Measurements from ENCODE around the gene SHBG. TPM values are rescaled to one million over a fixed set of nuclear protein-coding genes. Genes with fewer than 3 reads are reported as not detected.

SHBG gene
- total RNA-seq, 4 donors from 2014 or later, result 0.83 TPM; not detected in 3

DNA sequence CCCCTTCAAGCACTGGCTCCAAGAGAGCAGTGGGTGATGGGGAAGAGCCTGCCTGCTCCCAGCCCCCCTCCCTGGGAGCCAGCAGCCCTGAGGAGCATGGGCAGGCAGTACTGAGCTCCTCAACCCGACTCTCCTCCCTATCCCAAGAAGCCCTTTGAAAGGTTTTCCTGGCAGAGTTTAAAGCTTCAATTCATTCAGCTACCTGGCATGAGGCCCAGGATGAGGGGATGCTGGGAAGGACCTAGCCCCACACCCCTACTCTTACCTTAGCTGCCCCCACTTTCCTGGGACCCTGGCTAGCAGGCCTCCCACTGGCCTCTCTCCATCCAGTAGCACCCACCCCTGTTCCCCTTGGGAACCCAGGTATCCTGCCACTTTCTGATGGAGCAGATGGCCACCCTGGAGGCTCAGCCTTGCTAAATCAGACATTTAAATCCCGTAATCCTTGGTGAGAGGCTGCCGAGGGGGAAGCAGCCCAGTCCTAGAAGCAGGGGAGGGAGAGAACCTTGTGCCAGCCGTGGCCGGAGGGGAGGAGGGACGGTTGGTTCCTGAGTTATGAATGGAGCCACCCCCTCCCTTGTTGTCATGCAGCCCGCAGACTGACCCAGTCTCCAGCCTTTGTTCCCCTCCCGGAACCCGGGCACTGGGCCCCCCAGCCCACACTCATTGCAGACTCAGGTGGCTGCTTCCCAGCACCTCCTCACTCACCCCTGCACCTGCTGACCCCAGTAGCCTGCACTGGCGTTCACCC, 37.9 kb downstream of the SHBG start:
- intact Hi-C loops (cut with DNase I), result no loop called here
- TF ChIP-seq, protein P1, sequence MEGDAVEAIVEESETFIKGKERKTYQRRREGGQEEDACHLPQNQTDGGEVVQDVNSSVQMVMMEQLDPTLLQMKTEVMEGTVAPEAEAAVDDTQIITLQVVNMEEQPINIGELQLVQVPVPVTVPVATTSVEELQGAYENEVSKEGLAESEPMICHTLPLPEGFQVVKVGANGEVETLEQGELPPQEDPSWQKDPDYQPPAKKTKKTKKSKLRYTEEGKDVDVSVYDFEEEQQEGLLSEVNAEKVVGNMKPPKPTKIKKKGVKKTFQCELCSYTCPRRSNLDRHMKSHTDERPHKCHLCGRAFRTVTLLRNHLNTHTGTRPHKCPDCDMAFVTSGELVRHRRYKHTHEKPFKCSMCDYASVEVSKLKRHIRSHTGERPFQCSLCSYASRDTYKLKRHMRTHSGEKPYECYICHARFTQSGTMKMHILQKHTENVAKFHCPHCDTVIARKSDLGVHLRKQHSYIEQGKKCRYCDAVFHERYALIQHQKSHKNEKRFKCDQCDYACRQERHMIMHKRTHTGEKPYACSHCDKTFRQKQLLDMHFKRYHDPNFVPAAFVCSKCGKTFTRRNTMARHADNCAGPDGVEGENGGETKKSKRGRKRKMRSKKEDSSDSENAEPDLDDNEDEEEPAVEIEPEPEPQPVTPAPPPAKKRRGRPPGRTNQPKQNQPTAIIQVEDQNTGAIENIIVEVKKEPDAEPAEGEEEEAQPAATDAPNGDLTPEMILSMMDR (IDR thresholded peaks at IDR 0.05), result no peak
- TF ChIP-seq POLR2A (IDR thresholded peaks at IDR 0.05), result no peak
- no peaks in the 10 kb centered on the region for H3K27me3 ChIP-seq
- peaks cover 3 to 7% of the 10 kb centered on the region in 2 donors for H3K4me1 ChIP-seq
- no peaks in the 10 kb centered on the region for H3K9me3 ChIP-seq
- no peak overlapping the region for H3K4me3 ChIP-seq (replicated peaks in 1 of 3)
- 49 to 64% methylated on average over 6 to 10 of the region's 10 CpGs for WGBS, 2 donors
- H3K36me3 ChIP-seq, result peaks cover 17 to 35% of the 10 kb centered on the region in 2 donors
- peak; percentile 54 to 63 for DNase-seq
- H3K27ac ChIP-seq, result no peak overlapping the region

DNA sequence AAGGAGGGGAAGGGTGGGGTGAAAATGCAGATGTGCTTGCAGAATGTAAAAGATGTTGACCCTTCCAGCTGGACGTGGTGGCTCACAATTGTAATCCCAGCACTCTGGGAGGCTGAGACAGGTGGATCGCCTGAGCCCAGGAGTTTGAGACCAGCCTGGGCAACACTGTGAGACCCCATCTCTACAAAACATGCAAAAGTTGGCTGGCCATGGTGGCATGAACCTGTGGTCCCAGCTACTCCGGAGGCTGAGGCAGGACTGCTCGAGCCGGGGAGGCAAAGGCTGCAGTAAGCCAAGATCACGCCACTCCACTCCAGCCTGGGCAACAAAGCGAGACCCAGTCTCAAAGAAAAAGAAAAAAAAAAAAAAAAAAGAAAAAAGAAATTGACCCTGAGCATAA, 38.5 kb downstream of the SHBG start:
- intact Hi-C loops (cut with DNase I), result no loop called here
- H3K4me3 ChIP-seq (replicated peaks in 1 of 3), result no peak overlapping the region
- TF ChIP-seq, protein P1 (IDR thresholded peaks at IDR 0.05), result no peak
- no peak for TF ChIP-seq POLR2A (IDR thresholded peaks at IDR 0.05)
- H3K36me3 ChIP-seq, result peaks cover 24 to 40% of the 10 kb centered on the region in 2 donors
- H3K9me3 ChIP-seq, result no peaks in the 10 kb centered on the region
- no peak for DNase-seq
- H3K27ac ChIP-seq, result no peak overlapping the region
- peaks cover 3 to 7% of the 10 kb centered on the region in 2 donors for H3K4me1 ChIP-seq
- H3K27me3 ChIP-seq, result no peaks in the 10 kb centered on the region
- 92 to 94% methylated on average over 7 of the region's 7 CpGs for WGBS, 2 donors

DNA sequence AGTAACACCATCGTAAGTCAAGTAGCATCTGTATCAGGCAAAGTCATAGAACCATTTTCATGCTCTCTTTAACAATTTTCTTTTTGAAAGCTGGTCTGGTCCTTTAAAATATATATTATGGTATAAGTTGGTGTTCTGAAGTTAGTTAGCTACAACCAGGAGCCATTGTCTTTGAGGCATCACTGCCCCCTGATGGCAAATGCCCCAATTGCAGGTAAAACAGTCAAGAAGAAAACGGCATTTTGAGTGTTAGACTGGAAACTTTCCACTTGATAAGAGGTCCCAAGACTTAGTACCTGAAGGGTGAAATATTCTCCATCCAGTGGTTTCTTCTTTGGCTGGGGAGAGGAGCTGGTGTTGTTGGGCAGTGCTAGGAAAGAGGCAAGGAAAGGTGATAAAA, 43.3 kb downstream of the SHBG start:
- DNase-seq, result no peak
- intact Hi-C loops (cut with DNase I), result no loop called here
- WGBS, 2 donors, result 89 to 95% methylated on average over 2 of the region's 2 CpGs
- Histone ChIP-seq H3K4me3 (replicated peaks in 1 of 3) (no peak overlapping the region), H3K36me3 (peaks cover 45 to 62% of the 10 kb centered on the region in 2 donors), H3K27me3 (no peaks in the 10 kb centered on the region), H3K9me3 (no peaks in the 10 kb centered on the region), H3K27ac (no peak overlapping the region), H3K4me1 (no peaks in the 10 kb centered on the region)
- TF ChIP-seq, protein P1 (IDR thresholded peaks at IDR 0.05), result peak in 1 of 6 experiments; percentile 25
- TF ChIP-seq POLR2A (IDR thresholded peaks at IDR 0.05), result no peak

DNA sequence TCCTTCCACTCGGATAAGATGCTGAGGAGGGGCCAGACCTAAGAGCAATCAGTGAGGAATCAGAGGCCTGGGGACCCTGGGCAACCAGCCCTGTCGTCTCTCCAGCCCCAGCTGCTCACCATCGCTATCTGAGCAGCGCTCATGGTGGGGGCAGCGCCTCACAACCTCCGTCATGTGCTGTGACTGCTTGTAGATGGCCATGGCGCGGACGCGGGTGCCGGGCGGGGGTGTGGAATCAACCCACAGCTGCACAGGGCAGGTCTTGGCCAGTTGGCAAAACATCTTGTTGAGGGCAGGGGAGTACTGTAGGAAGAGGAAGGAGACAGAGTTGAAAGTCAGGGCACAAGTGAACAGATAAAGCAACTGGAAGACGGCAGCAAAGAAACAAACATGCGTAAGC, 45.0 kb downstream of the SHBG start:
- no peak for DNase-seq
- no peak overlapping the region for H3K27ac ChIP-seq
- H3K36me3 ChIP-seq, result peaks cover 36 to 47% of the 10 kb centered on the region in 2 donors
- H3K9me3 ChIP-seq, result no peaks in the 10 kb centered on the region
- no peaks in the 10 kb centered on the region for H3K27me3 ChIP-seq
- 89 to 90% methylated on average over 11 to 14 of the region's 14 CpGs for WGBS, 2 donors
- no peaks in the 10 kb centered on the region for H3K4me1 ChIP-seq
- no peak for TF ChIP-seq POLR2A (IDR thresholded peaks at IDR 0.05)
- TF ChIP-seq, protein P1 (IDR thresholded peaks at IDR 0.05), result no peak
- no peak overlapping the region for H3K4me3 ChIP-seq (replicated peaks in 1 of 3)
- intact Hi-C loops (cut with DNase I), result no loop called here

GRCh38 chr17:7676533-7676932, 46.6 kb downstream of the SHBG start:
- no peaks in the 10 kb centered on the region for H3K4me1 ChIP-seq
- no peak for DNase-seq
- peaks cover 28 to 34% of the 10 kb centered on the region in 2 donors for H3K36me3 ChIP-seq
- TF ChIP-seq POLR2A (IDR thresholded peaks at IDR 0.05), result no peak
- TF ChIP-seq, protein P1 (IDR thresholded peaks at IDR 0.05), result no peak
- WGBS, 2 donors, result 40 to 84% methylated on average over 1 to 5 of the region's 5 CpGs
- H3K9me3 ChIP-seq, result no peaks in the 10 kb centered on the region
- H3K27me3 ChIP-seq, result no peaks in the 10 kb centered on the region
- no peak overlapping the region for H3K27ac ChIP-seq
- H3K4me3 ChIP-seq (replicated peaks in 1 of 3), result no peak overlapping the region
- intact Hi-C loops (cut with DNase I), result no loop called here

Data from thyroid gland (tissue), 4 donors.